ENCODE results near the gene CBX8.
A peak's percentile ranks its signal among the peaks of the same experiment; 100 is the strongest.
"Not testable (repeated sequence)": the region's sequence is repeated elsewhere in the genome, so short reads cannot be mapped to it uniquely, and the experiment has no call there.

The CBX8 gene

GRCh38 chr17:79779084-79779529 is 17.8 kb downstream of the CBX8 start:
- no peak for DNase-seq (ENCODE audit: low read depth)

GRCh38 chr17:79778504-79779083 is 18.3 kb downstream of the CBX8 start:
- DNase-seq (ENCODE audit: low read depth), result no peak

- DNase-seq (ENCODE audit: low read depth), result peak; percentile 75
These were observed 18.9 kb downstream of the CBX8 start, which contains the start of gene CBX2 for GRCh38 chr17:79777894-79778503. Gene CBX2, plus strand, starts transcription at chr17:79778148. Its CDS starts 88 bp downstream, at chr17:79778236.

- no peak for DNase-seq (ENCODE audit: low read depth)
These were observed 19.6 kb downstream of the CBX8 start for GRCh38 chr17:79777120-79777893.

GRCh38 chr17:79776376-79777119 is 20.3 kb downstream of the CBX8 start:
- DNase-seq (ENCODE audit: low read depth), result no peak

- no peak for DNase-seq (ENCODE audit: low read depth)
These were observed 21.2 kb downstream of the CBX8 start for GRCh38 chr17:79775632-79776031.

GRCh38 chr17:79774561-79774975 is 22.3 kb downstream of the CBX8 start:
- no peak for DNase-seq (ENCODE audit: low read depth)

- DNase-seq (ENCODE audit: low read depth), result not testable (repeated sequence)
These were observed 24.2 kb downstream of the CBX8 start for GRCh38 chr17:79772726-79773125.

GRCh38 chr17:79771276-79771675 is 25.6 kb downstream of the CBX8 start:
- no peak for DNase-seq (ENCODE audit: low read depth)

- DNase-seq (ENCODE audit: low read depth), result no peak
These were observed 27.0 kb downstream of the CBX8 start for GRCh38 chr17:79769570-79770506.

GRCh38 chr17:79765708-79766107 is 31.2 kb downstream of the CBX8 start:
- DNase-seq (ENCODE audit: low read depth), result no peak

GRCh38 chr17:79761894-79762589 is 34.8 kb downstream of the CBX8 start:
- DNase-seq (ENCODE audit: low read depth), result no peak

- DNase-seq (ENCODE audit: low read depth), result no peak
These were observed 36.5 kb downstream of the CBX8 start for GRCh38 chr17:79760197-79760906.

- DNase-seq (ENCODE audit: low read depth), result no peak
These were observed 38.6 kb downstream of the CBX8 start for GRCh38 chr17:79758271-79758670.

GRCh38 chr17:79757140-79757745 is 39.6 kb downstream of the CBX8 start:
- no peak for DNase-seq (ENCODE audit: low read depth)

- DNase-seq (ENCODE audit: low read depth), result no peak
These were observed 41.3 kb downstream of the CBX8 start for GRCh38 chr17:79755591-79755990.

- DNase-seq (ENCODE audit: low read depth), result not testable (repeated sequence)
These were observed 42.0 kb downstream of the CBX8 start for GRCh38 chr17:79754903-79755302.

GRCh38 chr17:79754370-79754769 is 42.5 kb downstream of the CBX8 start:
- no peak for DNase-seq (ENCODE audit: low read depth)

GRCh38 chr17:79752175-79752574 is 44.7 kb downstream of the CBX8 start:
- no peak for DNase-seq (ENCODE audit: low read depth)
